BJ (cell line): ENCODE results near the gene CDK3. TPM values are rescaled to one million over a fixed set of nuclear protein-coding genes. Genes with fewer than 3 reads are reported as not detected.
A peak's percentile ranks its signal among the peaks of the same experiment; 100 is the strongest.

Source experiments
- CTCF ChIA-PET: fragments of 350-600 bp; formaldehyde crosslinking; extraction: SDS; loops from one replicate; lab custom pipeline; 2021; ENCODE audit warnings: antibody characterized with exemption, inconsistent platforms; lab: Yijun Ruan, JAX
- POLR2A ChIA-PET: fragments of 300-600 bp; sonication (Branson Sonifier 250); formaldehyde crosslinking; extraction: SDS; loops from one replicate; lab custom pipeline; 2021; ENCODE audit warnings: antibody characterized with exemption; lab: Charles Lee
- DNase-seq: peaks from one replicate; pipeline ENCODE4 v3.0.0-alpha.2; 2011; ENCODE audit warnings: low read depth
- H3K27me3 ChIP-seq: 2 replicates; pipeline ENCODE4 v1.6.0; 2011; ENCODE audit warnings: low read length; ENCODE audit not compliant: control insufficient read depth, insufficient read depth
- H3K36me3 ChIP-seq: 2 replicates; pipeline ENCODE4 v1.5.1; 2011; ENCODE audit warnings: low read length; ENCODE audit not compliant: control insufficient read depth, insufficient read depth
- H3K4me3 ChIP-seq: 2 replicates; pipeline ENCODE4 v1.5.1; 2011; ENCODE audit warnings: low read depth, mild to moderate bottlenecking, control low read depth, low read length
- CTCF ChIP-seq: IDR thresholded peaks from 2 replicates; pipeline ENCODE4 v1.5.1; 2011; ENCODE audit warnings: low read depth, mild to moderate bottlenecking, control low read depth, inconsistent platforms, low read length, moderate library complexity; ENCODE audit not compliant: insufficient read depth
- polyA plus RNA-seq: library from polyadenylated mRNA; depleted of rRNA; stranded (reverse); fragments of >200 nt; gene quantifications from 2 replicates; pipeline ENCODE4 v1.2.3, GENCODE V29; 2011

CDK3 gene
- polyA plus RNA-seq, 1 experiment: 5.6 TPM

GRCh38 chr17:76013377-76013932 is 12.8 kb downstream of the CDK3 start:
- no peak for TF ChIP-seq CTCF
- POLR2A ChIA-PET: no interaction called here
- Histone ChIP-seq H3K36me3 (no peaks in the 10 kb centered on the region), H3K27me3 (no peaks in the 10 kb centered on the region), H3K4me3 (no peak overlapping the region)
- DNase-seq: no peak
- CTCF ChIA-PET: interaction anchor here (0.7 to 19.9 kb wide), 30 partner anchors 10 to 288 kb away, joined by 3 to 264 read pairs (median 6); partner anchors contain the start of genes CDK3, GALR2, MRPL38 and ZACN

GRCh38 chr17:76014100-76014924 is 13.7 kb downstream of the CDK3 start:
- Histone ChIP-seq H3K4me3 (no peak overlapping the region), H3K36me3 (no peaks in the 10 kb centered on the region), H3K27me3 (peaks cover under 1% of the 10 kb centered on the region; the same call in 1 of the 2 replicates)
- DNase-seq: no peak
- CTCF ChIA-PET: interaction anchor here (0.8 to 19.9 kb wide), 38 partner anchors 9 to 290 kb away, joined by 3 to 264 read pairs (median 4); partner anchors contain the start of genes CDK3, GALR2, MRPL38 and ZACN
- POLR2A ChIA-PET: no interaction called here
- peak; percentile 99 for TF ChIP-seq CTCF

GRCh38 chr17:76014925-76015261 is 14.2 kb downstream of the CDK3 start:
- no peaks in the 10 kb centered on the region for H3K36me3 ChIP-seq
- no peak for DNase-seq
- no peak overlapping the region for H3K4me3 ChIP-seq
- peaks cover 3% of the 10 kb centered on the region; the same call in 1 of the 2 replicates for H3K27me3 ChIP-seq
- ChIA-PET CTCF (interaction anchor here (0.9 to 19.9 kb wide), 26 partner anchors 8 to 289 kb away, joined by 3 to 264 read pairs (median 7); partner anchors contain the start of genes CDK3 and MRPL38), POLR2A (no interaction called here)
- TF ChIP-seq CTCF: no peak

- no peak for DNase-seq
- CTCF ChIA-PET: interaction anchor here (0.6 to 6.3 kb wide), 7 partner anchors 10 to 658 kb away, joined by 3 to 81 read pairs (median 3); partner anchors contain the start of gene CDK3
- POLR2A ChIA-PET: no interaction called here
Observed at GRCh38 chr17:76017481-76018339, 17.1 kb downstream of the CDK3 start.

More at GRCh38 chr17:76017481-76018339, 17.1 kb downstream of the CDK3 start:
- H3K27me3 ChIP-seq: peaks cover 3% of the 10 kb centered on the region; the same call in 1 of the 2 replicates
- no peak overlapping the region for H3K4me3 ChIP-seq
- TF ChIP-seq CTCF: no peak
- no peaks in the 10 kb centered on the region for H3K36me3 ChIP-seq
